DMS 273 (cell line): ENCODE results near the gene ZNF181.

ENCODE experiments used
- DNase-seq: peaks from one replicate; lab custom pipeline; 2025; ENCODE audit not compliant: unreplicated experiment; lab: John Stamatoyannopoulos, UW

Gene ZNF181

GRCh38 chr19:34757441-34757840 is 23.4 kb downstream of the ZNF181 start:
- DNase-seq: no peak

- no peak for DNase-seq
These were observed 25.3 kb downstream of the ZNF181 start for GRCh38 chr19:34759218-34759917.

DNA sequence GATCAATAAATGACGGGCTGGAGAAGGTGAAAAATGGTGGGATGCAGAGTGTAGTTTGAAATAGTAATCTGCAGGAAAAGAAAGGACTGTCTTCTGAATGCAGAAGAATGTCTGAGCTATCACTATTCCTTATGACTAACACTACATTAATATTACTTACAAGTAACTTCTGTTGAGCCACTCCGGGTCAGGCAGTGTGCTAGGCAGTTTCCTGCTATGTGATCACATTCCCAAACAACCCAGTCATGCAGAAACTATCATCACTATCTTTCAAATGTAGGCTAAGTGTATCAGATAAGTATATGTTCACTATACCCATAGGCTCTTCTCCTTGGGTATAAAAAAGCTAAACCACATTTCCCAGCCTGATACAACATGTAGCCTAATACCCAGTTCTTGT is 32.3 kb downstream of the ZNF181 start:
- no peak for DNase-seq

DNA sequence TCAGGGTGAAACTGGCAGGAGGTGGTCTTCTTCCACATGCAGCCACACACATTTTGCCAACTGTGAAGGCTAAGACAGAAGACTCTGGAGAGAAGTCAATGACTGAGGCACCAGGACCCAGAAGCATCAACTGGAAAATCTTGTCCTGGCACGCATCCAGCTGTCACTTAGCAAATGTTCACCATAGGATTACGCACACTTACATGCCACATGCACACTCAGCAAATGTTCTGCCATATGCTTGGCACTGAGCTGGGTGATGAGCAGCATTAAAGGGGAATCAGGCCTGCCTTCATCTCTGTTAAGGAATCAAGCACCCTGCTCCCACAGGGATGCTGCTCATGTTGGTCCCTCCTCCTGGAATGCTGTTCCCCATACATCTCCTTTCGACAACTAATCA is 33.9 kb downstream of the ZNF181 start:
- peak; percentile 29 for DNase-seq

DNA sequence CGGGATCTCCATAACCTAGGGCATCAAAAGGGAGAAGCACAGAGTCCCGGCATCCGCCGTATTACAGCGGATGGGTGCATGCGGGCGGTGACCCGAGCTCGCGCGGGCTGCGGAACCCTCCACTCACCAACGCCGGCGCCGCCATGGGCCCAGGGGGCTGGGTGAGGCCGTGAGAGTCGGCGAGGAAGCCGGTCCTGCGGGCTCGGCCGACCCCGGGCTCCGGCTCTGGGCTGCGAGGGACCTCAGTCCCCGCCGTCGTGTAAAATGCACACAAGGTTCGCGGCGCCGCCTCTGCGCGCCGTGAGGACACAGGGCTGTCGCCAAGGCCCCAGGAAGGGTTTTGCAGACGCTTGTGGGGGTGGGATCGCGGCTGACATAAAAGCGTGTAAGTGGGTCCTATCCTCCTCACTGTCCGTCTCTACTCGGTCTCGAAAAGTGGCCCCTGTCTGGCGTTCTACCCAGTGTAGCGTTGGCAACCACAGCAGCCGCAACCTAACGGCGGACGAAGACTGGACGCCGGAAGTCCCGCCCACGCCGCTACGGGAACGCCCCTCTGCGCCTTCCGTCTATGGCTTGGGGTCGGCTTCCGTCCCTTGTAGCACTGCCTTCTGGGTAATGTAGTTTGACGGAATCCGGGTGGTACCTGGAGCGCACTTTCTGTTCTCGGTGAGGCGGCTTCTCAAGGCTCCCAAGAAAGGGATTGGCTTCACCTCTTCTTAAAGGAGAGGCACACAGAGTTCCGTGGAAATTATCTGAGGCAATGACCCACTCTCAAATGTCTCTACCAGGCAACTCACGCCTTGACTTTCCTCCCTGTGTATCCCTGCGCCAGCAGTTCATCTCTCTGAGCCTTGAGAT is 38.9 kb downstream of the ZNF181 start, which contains the start of gene ZNF599:
ZNF599 (minus strand) TSS at position 519 of the 858 bp plus-strand sequence; CDS start at position 145, 374 bp downstream.
- DNase-seq: peak; percentile 96

GRCh38 chr19:34773555-34773864 is 39.5 kb downstream of the ZNF181 start:
- DNase-seq: no peak

- no peak for DNase-seq
These were observed 40.8 kb downstream of the ZNF181 start for GRCh38 chr19:34774857-34775256.

DNA sequence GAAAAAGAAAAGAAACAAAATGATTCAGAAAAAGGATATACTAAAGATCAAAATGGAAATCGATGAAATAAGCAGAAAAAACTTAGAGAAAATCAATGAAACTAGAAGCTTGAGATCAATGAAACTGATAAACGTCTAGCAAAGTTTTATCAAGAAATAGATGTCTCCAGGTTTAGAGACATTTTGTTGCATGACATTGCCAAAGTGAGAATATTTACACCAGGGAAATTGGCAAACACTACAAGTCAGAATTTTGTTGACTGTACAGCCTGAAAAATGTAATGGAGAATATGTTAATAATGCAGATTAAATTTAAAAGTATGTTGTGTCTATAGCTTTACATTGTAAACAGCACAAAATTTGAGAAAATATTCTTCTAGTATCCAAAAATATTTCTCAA is 44.3 kb downstream of the ZNF181 start:
- no peak for DNase-seq

GRCh38 chr19:34779652-34780051 is 45.6 kb downstream of the ZNF181 start:
- DNase-seq: no peak

GRCh38 chr19:34786236-34786635 is 52.2 kb downstream of the ZNF181 start:
- DNase-seq: no peak

- no peak for DNase-seq
These were observed 53.2 kb downstream of the ZNF181 start for GRCh38 chr19:34787059-34787824.

GRCh38 chr19:34788074-34788473 is 54.0 kb downstream of the ZNF181 start:
- no peak for DNase-seq

- no peak for DNase-seq
These were observed 59.5 kb downstream of the ZNF181 start for GRCh38 chr19:34793565-34793964.

GRCh38 chr19:34794066-34794960 is 60.3 kb downstream of the ZNF181 start:
- no peak for DNase-seq
